H1 (cell line): Measurements from ENCODE around the gene ARID4A.

Source experiments
- CBX8 ChIP-seq: fragments of 300-800, 300-1000 bp; sonication (generic); IDR thresholded peaks from 2 replicates; pipeline ENCODE4 v1.7.1; 2016; ENCODE audit warnings: low read depth, low read length, borderline replicate concordance
- EP300 ChIP-seq, 2 experiments: IDR thresholded peaks; 1 replicate in 1 of 2; 2 replicates in 1 of 2; pipeline ENCODE4 v1.6.1; 2011 to 2012; ENCODE audit warnings: low read depth in 2 of 2, low read length in 2 of 2, mild to moderate bottlenecking in 2 of 2, borderline replicate concordance in 1 of 2, inconsistent platforms in 1 of 2, moderate library complexity in 1 of 2
- EZH2 ChIP-seq: fragments of 200-600 bp; sonication (generic); IDR thresholded peaks from 2 replicates; pipeline ENCODE4 v1.7.1; 2012; ENCODE audit warnings: low read depth, mild to moderate bottlenecking, moderate library complexity, low read length, inconsistent platforms; ENCODE audit not compliant: severe bottlenecking
- NRF1 ChIP-seq: IDR thresholded peaks from 2 replicates; pipeline ENCODE4 v1.6.1; 2011; ENCODE audit warnings: mild to moderate bottlenecking, low read depth, low read length, improper control_type of control experiment

DNA sequence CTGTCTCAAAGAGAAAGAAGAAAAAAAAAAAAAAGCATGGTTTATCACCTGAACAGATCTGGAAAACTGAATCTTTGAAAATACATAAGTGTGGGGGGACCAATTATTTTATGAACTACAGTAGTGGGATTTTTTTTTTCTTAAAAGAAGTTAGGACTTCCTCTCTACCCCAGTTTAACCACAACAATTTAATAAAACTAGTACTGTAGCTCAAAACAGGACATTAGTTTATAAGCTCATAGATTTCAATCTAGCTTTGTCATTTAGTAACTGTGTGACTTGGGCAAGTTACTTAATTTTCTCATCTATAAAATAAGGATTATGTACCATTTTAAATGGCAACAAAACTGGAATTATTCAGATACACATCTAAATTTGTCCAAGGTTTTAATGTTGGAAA, 23.5 kb upstream of the ARID4A start:
- TF ChIP-seq NRF1 (no peak), CBX8 (no peak), EZH2 (no peak), EP300 (IDR thresholded peaks at IDR 0.05; ENCODE audit: borderline replicate concordance in 1 of 2, low read depth in 2 of 2, low read length in 2 of 2) (no peak)
